HG02852 (cell line): Measurements from ENCODE around the gene UQCC5.

Source experiments
- ATAC-seq: cut with Tn5 transposase; IDR thresholded peaks from one replicate; pipeline ENCODE4 v1.9.1; 2021; ENCODE audit warnings: mild to moderate bottlenecking, moderate library complexity; ENCODE audit not compliant: unreplicated experiment

Gene UQCC5

DNA sequence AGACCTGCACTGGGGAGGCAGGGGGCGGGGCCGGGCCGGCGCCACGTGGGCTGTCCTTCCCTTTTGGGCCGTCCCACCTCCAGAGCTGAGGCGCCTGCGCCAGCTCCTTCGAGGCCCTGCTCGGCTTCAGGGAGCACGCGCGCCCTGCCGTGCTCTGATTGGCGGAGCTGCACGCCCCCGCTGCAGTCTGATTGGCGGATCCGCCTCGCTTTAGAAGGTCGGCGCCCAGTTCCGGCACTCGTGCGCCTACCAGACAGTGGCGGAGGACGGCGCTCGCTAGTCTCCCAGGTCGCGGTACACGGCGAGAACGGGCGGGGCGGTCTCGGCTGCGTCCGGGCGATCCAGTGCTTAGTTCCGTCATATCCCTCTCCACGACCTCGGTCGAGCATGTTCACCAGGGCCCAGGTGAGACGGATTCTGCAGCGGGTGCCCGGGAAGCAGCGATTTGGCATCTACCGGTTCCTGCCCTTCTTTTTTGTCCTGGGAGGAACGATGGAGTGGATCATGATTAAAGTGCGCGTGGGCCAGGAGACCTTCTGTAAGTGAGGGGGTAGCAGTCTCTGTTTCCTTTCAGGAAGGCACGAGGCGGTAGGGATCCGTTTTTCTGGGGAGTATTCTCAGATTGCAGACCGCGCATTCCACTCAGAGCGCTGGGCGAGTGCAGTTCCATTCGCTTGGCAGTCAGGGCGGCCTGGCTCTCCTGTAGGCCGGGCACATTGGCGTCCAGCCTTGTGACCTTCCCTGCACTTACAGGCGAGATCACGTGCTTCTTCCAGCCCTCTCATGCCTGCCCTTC, at the start of gene UQCC5:
Gene UQCC5, plus strand, starts transcription at position 237 of the 796 bp plus-strand sequence. Its CDS starts 151 bp downstream, at position 388.
- peak; percentile 80 for ATAC-seq

GRCh38 chr3:52487050-52487787, 49.2 kb upstream of the UQCC5 start:
- ATAC-seq: no peak

DNA sequence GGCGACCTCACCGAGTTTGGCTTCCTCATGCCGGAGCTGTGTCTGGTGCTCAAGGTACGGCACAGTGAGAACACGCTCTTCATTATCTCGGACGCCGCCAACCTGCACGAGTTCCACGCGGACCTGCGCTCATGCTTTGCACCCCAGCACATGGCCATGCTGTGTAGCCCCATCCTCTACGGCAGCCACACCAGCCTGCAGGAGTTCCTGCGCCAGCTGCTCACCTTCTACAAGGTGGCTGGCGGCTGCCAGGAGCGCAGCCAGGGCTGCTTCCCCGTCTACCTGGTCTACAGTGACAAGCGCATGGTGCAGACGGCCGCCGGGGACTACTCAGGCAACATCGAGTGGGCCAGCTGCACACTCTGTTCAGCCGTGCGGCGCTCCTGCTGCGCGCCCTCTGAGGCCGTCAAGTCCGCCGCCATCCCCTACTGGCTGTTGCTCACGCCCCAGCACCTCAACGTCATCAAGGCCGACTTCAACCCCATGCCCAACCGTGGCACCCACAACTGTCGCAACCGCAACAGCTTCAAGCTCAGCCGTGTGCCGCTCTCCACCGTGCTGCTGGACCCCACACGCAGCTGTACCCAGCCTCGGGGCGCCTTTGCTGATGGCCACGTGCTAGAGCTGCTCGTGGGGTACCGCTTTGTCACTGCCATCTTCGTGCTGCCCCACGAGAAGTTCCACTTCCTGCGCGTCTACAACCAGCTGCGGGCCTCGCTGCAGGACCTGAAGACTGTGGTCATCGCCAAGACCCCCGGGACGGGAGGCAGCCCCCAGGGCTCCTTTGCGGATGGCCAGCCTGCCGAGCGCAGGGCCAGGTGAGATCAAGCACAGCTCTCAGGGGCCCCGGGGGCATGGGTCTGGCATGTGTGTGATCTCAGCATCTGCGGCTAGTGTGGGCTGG, 48.4 kb upstream of the UQCC5 start:
- ATAC-seq: no peak

DNA sequence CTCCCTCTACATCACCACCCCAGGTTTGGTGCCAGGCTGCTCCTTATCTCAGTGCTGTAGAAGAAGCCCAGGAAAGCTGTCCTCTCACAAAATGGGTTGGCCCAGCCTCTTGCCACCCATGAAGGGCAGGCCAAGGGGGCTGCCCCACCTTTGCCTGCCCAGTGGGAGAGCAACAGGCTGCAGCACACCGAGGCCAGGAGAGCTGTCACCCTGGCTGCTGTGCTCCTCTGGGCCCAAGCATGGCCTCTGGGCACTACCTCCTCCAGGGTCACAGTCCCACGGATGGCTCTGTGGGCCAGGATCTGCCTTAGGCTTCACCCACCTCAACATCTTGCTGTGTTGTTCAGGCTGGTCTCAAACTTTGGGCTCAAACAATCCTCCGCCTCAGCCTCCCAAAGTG, 47.7 kb upstream of the UQCC5 start:
- ATAC-seq: no peak

DNA sequence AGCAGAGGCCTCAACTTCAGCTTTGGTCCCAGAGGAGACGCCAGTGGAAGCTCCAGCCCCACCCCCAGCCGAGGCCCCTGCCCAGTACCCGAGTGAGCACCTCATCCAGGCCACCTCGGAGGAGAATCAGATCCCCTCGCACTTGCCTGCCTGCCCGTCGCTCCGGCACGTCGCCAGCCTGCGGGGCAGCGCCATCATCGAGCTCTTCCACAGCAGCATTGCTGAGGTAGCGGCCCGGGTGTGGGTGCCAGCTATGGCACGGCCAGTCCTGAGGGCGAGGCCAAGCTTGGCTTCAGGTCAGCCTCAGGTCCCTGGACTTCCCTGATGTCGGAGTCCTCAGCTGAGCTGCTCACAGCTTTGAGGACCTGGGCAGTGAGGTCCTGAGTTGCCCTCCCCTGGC, 47.0 kb upstream of the UQCC5 start:
- ATAC-seq: no peak

DNA sequence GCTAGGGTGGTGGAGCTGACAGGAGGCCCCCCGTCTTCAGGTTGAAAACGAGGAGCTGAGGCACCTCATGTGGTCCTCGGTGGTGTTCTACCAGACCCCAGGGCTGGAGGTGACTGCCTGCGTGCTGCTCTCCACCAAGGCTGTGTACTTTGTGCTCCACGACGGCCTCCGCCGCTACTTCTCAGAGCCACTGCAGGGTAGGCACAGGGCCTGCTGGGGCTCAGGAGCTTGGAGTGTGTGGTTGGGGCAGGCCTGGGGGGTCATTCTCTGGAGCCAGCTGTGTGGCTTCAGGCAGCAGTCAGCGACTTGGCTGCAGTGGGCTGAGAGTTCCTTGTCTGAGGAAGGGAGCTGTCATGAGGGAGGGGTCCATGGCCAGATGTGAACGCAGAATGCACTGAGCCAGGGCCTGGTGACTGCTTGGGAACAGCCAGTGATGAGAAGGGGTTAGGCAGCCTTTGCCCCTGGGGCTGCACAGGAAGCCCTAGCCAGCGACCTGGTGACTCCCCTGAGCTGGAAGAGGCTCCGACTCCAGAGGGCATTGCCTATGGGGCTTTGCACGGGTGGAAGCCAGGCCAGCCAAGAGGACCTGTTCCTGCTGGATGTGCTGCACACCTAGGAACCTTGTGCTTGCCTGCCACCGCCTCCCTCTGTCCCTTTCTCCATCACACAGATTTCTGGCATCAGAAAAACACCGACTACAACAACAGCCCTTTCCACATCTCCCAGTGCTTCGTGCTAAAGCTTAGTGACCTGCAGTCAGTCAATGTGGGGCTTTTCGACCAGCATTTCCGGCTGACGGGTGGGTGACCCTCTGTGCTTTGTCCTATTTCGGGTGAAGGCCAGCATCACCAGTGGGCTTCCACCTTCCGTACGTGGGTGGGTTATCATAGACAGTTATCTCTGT, 46.1 kb upstream of the UQCC5 start:
- ATAC-seq: no peak

DNA sequence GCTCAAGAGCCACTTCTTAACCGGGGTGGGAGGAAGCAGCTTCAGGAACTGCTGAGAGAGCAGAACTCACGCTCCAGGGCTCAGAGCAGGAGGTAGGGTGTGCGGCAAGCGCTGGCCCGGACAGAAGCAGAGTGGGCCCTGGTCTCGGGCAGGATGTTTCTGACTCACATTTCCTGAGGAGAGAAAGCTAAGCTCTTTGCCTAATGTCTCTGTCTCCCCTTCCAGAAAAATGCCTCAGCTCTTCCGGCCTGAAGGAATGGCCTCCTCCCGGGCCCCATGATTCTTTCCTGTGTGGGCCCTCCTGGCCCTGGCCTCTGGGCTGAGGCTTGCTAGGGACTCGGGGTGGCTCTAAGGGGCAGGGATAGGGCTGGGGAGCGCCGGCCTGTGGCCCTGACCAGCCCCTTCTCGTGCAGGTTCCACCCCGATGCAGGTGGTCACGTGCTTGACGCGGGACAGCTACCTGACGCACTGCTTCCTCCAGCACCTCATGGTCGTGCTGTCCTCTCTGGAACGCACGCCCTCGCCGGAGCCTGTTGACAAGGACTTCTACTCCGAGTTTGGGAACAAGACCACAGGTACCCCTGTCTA, 45.4 kb upstream of the UQCC5 start:
- ATAC-seq: no peak

GRCh38 chr3:52492059-52492458, 44.3 kb upstream of the UQCC5 start:
- no peak for ATAC-seq

- no peak for ATAC-seq
Measured at GRCh38 chr3:52493232-52494017, 43.0 kb upstream of the UQCC5 start.

GRCh38 chr3:52494445-52494844, 42.0 kb upstream of the UQCC5 start:
- no peak for ATAC-seq

DNA sequence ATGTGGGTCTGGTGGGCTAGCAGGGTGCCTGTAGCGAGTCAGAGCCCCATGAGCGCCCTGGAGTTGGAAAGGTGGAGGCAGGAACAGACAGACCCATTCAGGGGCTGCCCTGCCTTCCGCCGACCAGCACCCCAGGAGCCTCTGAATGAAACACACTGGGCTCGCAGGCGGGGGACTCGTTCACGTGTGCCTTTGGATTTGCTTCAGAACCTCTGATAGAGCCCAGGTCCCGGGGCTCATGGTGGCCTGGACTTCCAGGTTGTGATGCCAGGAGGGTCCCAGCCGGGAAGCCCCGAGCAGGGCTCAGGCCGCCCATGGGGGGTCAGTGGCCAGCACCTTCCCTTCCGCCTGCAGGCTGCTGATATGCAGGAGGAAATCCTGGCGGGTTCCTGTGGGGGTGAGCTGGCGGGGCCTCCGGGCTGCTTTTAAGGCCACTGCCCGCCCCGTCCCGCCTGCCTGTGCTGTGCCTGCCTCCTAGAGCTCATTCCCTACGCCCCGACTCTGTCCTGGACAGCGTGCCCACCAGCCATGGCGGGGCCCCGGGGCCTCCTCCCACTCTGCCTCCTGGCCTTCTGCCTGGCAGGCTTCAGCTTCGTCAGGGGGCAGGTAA, 41.4 kb upstream of the UQCC5 start, which contains the start of gene STAB1:
Gene STAB1, plus strand, starts transcription at position 453 of the 610 bp plus-strand sequence. Its CDS starts 76 bp downstream, at position 529.
- ATAC-seq: no peak

GRCh38 chr3:52495777-52496602, 40.4 kb upstream of the UQCC5 start:
- no peak for ATAC-seq

GRCh38 chr3:52498137-52499054, 38.0 kb upstream of the UQCC5 start:
- ATAC-seq: no peak

GRCh38 chr3:52501046-52501445, 35.4 kb upstream of the UQCC5 start:
- no peak for ATAC-seq

- ATAC-seq: no peak
Measured at GRCh38 chr3:52502001-52502400, 34.4 kb upstream of the UQCC5 start.

- ATAC-seq: no peak
Measured at GRCh38 chr3:52502808-52503350, 33.5 kb upstream of the UQCC5 start.
